GM18508 (cell line): ENCODE measurements around the gene ECM2.

Source experiments
- ATAC-seq: cut with Tn5 transposase; IDR thresholded peaks from one replicate; pipeline ENCODE4 v1.9.1; 2021; ENCODE audit warnings: moderate number of reproducible peaks; ENCODE audit not compliant: insufficient read depth, unreplicated experiment

The ECM2 gene

DNA sequence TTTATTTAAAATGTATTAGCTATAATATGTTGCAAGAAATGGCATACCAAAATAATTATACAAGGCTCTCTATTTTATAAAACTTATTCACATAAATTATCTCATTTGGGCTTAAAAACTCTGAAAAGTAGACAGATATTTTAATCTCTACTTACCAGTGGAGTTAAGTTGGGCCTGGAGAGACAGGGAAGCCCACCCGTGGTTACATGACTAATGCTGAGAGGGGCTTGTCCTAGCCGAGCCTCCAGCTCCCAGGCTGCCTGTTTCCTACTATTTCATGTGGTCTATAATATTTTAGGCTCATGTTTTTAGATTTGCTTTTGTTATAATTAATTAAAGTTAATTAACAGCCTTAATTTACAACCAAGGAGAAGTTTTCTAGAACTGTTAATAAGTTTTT is 32.6 kb downstream of the ECM2 start:
- no peak for ATAC-seq

- ATAC-seq = no peak
These were observed 34.0 kb downstream of the ECM2 start for GRCh38 chr9:92501671-92502393.

DNA sequence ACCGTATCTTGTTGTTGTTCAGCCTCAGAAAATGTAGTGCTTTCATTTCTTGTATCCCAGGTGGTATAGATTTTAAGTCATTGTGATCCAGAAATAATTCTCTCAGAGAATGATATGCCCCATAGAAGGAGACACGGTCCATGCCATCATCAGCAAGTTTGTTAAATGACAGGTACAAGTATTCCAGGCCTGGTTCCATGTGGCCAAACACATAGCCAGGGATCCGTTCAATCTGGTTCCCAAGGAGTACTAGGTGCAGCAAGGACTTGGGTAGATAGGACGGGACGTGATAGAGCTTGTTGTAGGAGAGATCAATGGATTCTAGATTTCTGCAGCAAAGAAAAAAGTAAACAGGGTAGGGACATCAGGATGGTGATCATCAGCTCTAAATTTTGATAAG is 35.1 kb downstream of the ECM2 start:
- no peak for ATAC-seq

DNA sequence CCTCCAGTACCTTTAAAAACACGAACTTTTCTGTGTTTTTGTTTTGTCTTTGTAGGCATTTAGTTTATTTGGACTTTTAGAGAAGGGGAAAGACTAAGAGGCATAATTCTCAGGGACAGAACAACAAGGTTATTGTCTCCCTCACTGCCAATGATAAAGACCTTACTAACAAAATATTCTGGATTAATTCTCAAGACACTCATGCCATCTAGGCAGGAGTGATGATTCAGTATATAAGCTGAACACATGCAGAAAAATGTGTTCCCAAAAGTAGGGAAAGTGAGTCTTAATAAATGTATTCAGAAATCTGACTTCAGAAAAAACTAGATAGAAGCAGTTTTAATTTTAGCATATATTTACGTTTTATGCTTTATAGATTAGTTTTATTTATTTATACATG is 36.1 kb downstream of the ECM2 start:
- ATAC-seq = no peak

DNA sequence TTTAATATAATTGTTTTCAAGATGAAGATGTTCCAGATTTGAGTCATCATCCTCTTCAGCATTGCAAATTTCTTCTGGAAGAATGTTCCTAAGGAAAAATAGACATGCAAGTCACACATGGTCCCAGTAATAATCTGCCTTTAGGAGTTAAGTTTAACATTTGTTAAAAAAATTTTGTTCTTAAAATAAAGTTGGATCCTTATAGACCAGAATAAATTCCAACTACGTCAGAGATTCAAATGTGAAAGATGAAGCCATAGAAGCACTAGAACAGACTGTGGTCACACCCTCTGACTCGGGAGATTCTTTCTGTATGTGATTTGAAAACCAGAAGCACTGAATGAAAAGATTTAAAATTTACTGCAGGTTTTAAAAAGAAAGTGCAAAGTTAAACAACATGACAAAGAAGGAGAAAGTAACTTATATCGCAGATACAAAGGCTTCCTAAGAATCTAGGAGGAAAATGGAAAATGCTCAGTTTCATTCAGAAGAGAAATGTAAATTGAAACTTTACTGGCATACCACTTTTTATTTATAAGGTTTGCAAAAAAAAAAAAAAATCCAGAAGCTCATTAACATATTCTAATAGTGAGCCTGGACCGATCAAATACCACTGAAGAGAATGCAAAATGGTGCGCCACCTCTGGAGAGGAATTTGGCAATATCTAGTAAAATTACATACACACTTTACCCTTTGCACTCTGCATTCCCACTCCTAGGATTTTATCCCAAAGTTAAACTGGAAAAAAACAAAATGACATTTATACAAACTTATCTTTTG is 39.2 kb downstream of the ECM2 start:
- no peak for ATAC-seq

- ATAC-seq = no peak
These were observed 40.9 kb downstream of the ECM2 start for GRCh38 chr9:92494856-92495255.

GRCh38 chr9:92493749-92494387 is 41.9 kb downstream of the ECM2 start:
- ATAC-seq = no peak

DNA sequence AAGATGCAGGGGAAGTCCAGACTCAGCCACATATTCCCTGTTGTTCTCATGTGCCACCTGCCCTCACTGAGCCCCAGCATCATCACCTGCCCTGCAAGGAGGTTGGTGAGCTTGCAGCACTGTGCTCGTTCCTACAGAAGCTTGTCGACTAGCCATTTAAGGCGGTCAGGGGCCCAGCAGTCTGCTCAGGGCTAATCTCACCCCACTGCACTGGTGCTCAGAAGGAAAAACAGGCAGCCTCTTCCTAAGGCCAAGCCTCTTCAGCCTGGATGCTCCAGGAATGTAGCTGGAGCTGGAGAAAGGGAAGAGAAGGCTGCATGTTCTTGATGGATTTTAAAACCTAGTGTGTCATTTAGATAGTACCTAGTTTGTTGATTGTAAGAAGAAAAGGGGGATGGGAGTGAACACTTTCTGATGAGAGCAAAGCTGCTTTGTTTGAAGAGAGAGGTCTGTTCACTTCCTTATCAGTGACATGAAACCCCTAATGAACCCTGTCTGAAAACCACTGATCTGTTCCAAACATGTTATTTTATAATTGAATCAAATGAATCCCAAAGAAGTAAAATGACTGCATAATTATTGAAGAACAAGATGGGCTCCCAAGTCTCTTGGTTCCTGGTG is 42.9 kb downstream of the ECM2 start:
- no peak for ATAC-seq

GRCh38 chr9:92488681-92489550 is 46.9 kb downstream of the ECM2 start:
- ATAC-seq = no peak

- no peak for ATAC-seq
These were observed 49.4 kb downstream of the ECM2 start for GRCh38 chr9:92486371-92486770.

DNA sequence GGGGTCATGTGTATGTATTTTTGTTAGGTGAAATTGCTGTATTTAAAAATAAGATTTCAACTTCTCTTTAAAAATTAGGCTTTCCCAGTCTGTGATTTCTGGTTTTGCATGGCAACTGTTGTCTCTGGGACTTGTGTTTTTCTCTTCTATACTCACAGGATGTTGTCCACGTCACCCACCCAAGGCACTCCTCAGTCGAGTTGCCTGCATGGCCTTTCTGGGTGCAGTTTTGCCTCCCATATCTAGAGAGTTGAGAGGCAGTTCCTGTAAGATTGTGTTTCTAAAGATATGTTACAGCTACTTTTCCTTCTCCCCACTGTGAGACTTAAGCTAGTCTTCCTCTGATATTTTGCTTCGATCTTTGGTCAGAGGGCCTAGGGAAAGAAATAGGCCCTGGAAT is 51.2 kb downstream of the ECM2 start:
- no peak for ATAC-seq

DNA sequence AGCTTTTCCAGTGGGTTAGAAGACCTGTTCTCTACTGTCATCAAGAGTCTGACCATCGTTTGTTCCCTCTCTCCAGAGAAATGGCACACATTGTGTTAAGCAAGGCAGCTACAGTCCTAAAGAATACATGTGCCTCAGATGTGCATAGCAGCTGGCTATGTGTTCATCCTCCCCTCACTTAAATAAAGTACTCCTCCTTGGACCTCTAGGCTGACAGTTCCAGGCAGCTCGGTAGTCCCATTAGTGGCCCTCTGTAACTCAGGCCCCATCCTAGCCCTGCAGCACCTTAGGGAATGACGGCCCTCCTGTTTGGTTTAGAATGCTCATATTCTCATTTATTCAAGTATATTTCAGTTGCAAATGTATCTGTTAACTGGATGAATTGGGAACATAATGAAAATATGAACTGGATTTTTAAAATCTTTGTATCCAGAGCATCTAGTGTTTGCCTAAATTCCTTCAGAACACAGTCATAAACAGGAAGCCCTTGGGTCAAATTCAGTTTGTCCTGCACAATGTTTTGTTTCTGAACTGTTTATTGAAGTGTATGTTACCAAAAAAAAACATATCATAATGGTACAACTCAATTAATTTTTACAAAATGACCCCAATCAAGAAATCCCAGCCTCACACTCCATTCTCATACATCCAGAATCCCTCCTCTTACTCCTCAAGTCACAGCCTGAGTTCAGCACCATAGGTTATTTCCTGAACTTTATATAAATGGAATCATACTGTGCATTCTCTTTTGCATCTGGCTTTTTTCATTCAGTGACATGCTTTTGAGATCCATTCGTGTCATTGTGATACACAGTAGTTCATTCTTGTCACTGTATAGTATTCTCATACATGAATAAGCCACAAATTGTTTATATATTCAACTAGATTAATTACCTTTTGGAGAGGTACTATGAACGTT is 51.9 kb downstream of the ECM2 start:
- ATAC-seq = no peak

DNA sequence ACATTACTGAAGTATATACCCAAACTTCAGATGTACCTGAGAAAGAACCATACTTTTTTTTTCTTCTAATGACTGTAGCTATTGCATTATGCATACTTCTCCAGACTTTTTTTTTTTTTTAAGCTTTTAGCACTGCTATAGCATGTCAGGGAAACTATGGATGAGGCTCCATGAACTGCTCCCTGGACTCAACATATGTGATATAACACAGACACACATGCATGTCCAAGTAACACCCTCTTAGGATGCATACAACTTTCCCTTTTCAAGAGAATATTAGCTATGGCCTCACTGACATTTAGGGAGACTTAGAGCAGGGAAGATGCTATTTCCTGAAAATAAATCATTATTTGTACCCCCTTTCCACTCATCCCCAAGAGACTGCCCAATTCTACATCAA is 53.0 kb downstream of the ECM2 start:
- no peak for ATAC-seq

DNA sequence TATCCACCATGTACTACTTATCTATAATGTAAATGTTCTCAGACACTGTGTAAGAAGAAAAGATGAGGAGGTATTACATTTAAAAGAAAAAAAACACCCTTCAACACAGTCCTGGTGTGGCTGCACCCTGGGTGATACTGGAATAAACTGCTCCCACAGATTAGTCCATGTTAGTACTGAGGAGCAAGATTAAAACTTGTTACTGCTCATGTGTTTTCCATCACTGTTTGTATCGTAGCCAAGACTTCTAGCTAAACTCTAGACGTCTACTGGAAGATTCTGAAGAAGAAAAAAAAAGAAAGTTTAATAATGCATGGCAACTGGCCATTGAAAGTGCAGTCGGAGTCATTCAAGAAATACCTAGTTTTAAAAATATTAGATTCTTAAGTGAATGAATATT is 53.5 kb downstream of the ECM2 start, which contains the start of gene ASPN:
Gene ASPN, minus strand, starts transcription at position 178 of the 400 bp plus-strand sequence.
- ATAC-seq = no peak

DNA sequence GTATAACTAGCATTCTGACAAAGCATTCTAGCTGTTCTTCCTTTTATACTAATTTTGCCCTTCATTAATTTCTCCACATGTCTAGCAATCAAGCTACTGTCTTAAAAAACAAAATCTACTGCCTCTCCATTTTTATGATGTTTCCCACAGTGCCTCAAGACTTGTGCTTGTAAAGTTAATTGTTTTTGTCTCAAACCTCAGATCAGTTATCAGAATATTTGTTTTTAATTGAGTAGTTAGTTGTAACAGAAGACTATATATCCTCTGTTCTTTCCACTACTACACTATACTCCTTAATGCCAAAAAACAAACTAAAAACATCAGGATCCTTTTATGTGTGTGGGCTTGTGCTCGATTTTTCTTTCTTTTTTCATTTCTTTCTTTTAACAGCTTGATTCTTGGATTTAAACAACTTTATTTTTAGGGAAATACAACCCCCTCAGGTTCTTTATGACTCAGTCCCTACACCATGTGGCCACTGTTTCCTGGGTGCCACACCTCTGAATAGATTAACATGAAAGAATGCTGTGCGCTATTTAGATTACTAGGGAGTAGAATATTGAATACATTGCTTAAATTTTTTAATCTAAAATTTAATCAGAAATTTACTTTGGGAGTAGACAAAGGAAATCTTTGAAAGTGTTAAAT is 54.7 kb downstream of the ECM2 start:
- ATAC-seq = no peak

- ATAC-seq = no peak
These were observed 55.5 kb downstream of the ECM2 start for GRCh38 chr9:92480291-92480771.

DNA sequence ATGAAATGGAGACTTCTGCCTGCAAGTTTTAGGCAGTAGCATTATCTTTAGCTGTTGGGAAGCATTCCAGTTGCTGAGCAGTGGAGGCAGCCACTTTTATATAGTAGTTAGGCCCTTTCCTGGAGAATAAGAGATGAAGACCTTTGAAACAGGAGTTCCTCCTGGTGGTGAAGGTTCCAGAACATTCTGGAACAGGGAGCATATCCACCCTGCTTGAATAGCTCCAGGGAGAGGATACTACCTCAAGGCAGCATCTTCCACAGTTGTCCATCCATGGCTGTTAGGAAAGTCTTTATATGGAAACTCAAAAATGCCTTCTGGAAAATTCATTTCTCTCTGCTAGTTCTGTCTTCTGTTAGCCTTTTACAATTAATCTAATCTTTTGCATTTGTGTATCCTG is 56.4 kb downstream of the ECM2 start:
- ATAC-seq = no peak

GRCh38 chr9:92478783-92479182 is 57.0 kb downstream of the ECM2 start:
- ATAC-seq = no peak
